SHP77 (cell line): ENCODE measurements around the gene MR1.
A peak's percentile ranks its signal among the peaks of the same experiment; 100 is the strongest.

ENCODE experiments used
- DNase-seq, 2 experiments: peaks; one replicate each; lab custom pipeline; 2025; lab: John Stamatoyannopoulos, UW

Gene MR1

DNA sequence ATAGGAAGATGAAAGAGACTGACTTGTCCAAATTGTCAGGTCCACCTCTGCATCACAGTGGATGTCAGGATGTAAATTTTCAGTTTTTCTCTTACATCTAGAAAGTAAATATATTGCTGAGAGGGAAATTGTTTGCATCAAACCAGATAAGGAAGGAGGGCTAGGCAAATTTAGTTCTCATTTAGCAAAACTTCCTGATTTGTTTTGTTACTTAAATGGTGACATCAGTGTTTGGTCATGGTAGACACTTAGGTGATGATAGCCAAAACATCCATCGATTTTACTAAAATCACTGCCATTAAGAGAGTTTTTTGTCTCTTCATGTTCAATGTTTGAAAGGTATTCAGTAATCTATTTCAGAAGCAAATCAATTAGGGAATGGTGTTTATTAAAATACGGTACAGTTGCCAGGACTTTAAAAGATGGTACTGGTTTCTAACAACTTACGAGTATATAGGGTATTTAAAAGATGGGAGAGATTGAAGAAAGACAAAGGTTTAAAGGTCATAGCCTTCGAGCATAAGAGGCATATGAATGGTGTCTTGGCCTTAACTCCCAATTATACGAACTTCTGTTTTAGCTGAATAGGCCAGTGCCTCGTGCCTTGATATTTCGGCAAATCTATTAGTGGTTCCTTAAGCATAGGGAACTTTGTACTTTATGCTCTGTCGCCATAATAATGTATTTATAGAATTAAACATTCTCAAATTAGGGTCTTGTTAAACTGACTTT is 57.7 kb downstream of the MR1 start:
- no peak for DNase-seq

DNA sequence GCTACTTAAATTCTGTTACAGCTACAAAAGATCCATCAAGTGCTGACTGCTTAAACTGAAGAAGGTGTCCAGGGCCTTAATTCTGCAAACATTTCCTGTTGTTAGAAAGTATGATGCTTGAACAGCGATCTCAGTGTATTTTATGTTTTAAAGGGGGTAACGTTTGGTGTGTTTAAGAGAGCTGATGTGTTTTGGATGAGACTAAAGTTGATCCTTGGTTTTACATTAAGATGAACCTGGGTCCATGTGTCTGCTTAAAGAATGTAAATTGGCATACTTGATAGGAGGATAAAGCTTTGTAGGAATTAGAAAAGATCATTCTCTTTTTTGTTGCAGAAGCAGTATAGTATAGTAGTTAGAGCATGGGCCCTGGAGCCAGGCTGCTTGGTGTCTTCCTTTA is 58.3 kb downstream of the MR1 start:
- no peak for DNase-seq

DNA sequence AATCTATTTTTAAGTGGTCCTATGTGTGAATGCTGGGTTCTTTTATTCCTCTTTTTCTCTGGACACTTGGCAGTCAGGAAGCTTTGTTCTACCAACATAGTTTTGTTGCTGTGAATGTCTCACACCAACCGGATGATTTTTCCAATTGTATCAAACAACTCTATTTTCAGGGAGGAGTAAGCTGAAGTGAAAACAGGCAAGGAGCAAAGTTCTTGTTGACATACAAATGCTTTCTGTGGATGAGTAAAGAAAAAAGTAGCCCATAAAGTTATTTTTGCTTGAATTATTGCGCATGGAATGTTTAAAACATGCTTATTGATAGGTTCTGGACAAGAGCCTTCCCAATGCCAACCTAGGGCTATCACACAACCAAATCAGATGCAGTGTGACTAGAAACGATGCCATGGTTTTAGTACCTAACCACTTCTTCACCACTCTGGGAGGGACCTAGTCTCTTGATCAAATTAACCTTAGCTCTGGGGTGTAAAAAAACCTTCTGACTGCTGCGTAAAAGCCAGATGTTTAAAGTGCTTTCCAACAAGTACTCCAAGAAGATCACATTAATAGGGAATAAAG is 59.2 kb downstream of the MR1 start:
- no peak for DNase-seq

DNA sequence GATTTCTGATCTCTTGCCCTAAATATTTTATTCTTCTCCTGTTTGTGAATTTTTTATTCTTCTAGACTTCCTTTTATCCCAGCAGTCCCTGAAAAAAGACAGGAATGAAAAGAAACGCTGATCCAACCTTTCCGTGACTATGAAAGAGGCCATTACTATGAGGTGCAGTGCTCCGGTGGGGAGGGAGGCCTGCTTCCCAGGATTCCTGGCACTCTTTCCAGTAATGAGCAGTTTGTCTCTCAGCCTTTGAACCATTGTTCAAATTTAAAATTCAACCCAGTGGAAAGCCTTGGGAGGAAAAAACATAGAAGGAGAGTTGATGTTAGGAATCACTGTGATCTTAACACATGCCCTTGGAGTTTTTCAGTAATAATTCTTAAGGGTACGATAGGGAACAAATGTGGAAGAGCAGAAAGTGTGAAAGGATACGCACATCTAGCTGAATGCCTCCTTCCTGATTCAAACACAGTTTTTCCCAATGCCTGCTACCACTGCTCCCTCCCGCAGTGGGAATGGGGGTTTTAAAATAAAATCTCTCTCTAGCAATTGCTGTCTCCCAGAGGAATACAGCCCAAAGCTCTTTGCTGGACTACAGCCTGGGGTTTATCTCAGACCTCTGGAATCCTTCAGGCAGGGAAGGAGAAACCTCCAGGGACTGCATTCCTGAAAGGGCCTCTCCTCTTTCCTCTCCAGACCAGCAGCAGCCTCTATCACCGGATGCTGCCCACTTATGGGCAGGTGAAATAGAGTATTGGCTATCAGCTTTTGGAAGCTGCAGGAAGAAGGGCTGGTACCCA is 60.8 kb downstream of the MR1 start:
- no peak for DNase-seq

DNA sequence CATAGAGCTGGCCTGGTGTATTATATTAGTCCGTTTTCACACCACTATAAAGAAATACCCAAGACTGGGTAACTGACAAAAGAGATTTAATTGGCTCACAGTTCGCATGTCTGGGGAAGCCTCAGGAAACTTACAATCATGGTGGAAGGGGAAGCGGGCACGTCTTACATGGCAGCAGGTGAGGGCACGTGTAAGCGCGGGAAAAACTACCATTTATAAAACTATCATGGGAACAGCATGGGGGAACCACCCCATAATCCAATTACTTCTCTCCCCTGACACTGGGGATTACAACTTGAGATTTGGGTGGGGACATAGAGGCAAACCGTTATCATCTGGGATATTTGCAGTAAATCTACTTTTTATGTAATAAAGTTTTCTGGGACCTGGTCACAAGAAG is 61.5 kb downstream of the MR1 start:
- DNase-seq, result no peak

DNA sequence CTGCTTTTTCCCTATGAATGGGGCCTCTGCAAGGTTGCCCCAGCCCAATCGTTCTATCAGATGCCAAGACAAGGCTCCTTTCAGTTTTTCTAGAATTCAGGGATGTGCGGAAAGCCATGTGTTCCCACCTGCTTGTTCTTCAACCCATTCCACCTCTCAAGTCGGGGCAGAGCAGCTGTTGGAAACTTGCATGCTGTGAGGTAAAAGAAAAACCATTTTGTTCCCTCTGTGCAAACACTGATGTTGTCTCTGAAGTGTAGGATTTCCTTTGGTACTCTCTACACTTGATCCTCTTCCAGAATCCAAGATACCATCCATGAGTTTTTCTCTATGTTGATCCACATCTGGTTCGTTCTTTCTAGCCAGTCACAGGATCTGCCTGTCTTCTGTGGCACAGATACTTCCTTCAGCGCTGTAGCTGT is 62.0 kb downstream of the MR1 start:
- DNase-seq, result peak; percentile 8 to 35

DNA sequence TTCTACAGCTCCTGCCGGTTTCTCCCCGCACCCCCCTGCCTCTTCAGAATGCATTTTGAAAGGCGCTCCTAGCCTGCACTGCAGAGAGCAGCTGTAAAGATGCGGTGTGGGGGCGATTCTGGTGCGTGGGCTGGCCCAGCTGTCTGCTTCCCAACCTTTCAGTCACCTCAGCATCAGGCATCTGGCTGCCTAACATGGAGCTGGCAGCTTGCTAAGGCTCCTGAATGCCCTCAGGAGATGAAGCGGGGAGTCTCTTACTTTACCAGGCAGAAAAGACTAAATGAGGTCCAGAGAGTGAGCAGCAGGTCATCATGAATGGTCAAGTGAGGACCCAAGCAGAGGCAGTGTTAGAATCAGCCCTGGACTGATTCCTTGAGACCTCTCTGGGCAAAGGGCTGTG is 63.5 kb downstream of the MR1 start:
- peak in 1 of 2 experiments; percentile 9 for DNase-seq

DNA sequence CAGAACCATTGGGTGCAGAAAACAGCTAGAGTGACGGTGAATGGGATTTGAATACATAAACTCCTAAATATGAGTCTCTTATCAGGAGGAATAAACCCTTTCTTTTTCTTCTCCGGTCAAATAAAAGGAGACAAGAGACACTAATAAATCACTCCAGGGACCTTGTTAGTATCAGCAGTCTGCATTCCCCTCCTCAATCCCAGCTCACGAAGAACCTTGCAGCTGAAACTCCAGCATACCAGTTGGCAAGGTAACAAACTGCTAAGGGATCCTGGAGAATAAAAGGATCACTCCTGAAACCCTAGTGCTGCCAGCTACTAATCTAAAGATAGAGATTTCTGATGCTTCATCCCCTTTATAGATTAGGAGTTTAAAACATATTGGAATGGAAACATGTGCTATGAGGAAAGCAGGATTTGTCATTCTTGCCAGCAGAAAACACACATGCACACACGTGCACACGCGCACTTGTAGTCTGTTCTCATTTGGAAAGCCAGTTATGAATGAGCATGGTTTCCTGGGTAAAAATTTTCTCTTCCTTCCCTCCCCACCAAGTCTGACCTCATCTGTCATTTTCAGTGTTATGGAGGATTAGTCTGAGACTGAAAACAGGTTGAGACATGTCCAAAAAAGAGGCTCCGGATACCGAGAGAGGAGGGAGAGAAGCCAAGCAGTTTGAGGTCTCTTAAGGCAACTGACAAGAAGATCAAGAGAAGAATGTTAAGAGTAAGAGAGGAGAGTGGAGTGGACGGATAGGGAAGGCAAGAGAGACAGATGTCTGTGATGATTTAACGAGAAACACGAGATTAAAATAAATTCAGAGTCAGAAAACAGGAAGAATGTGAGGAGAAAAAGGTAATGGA is 65.6 kb downstream of the MR1 start:
- DNase-seq, result peak in 1 of 2 experiments; percentile 17

DNA sequence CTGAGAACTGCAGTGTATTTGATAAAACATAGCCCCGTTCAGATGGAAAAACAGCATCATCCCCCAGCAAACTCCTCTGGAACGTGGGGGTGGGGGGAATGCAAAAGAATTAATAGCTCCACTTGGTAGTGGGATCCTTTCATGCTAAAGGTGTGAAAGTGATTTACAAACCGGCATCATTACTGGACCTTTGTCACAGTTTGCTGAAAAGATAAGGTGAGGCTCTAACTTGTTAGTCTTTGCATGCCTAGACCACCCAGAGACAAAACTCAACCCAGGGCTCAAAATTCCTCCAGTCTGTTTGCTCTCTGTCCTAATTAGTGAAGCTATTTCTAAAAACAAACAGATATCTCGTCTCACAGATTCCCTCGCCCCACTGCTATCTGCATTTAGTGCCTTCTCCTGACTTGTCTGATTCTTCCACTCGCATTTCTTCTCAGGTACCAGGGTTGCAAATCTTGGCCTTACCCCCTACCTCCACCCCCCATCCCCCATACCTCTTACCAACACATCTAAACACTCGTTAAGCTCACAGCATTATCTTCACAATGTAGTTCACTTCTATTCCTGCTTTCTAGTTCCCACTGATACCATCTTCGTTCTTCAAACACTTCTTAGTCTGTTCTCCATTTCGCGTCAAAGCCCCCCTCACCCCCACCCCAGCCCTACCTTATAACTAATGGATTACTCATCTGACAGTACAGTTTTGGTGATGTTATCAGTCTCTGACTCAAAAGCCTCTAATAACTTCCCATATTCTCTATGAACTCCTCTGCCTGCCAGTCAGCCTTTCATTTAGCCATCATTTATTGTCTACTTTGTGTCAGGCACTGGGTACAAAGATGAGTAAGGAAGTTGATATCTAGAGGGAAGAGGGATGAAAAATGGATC is 66.5 kb downstream of the MR1 start:
- DNase-seq, result no peak

DNA sequence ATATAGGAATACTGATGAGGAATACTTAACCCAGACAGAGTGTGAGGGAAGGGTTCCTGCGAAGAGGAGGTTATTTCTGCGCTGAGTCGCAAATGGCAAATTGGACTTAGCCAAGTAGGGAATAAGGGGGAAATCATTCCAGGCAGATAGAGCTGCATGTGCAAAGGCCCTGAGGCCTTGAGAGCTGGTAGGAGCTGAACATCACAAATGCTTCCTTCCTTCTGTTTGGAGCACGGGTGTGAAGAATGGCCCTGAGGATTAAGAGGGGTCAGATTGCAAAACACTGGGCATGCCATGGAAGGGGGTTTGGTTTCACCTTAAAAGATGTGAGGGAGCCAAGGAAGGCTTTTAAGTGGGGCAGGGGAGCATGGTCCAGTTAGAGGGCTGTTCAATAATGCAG is 67.2 kb downstream of the MR1 start:
- no peak for DNase-seq

DNA sequence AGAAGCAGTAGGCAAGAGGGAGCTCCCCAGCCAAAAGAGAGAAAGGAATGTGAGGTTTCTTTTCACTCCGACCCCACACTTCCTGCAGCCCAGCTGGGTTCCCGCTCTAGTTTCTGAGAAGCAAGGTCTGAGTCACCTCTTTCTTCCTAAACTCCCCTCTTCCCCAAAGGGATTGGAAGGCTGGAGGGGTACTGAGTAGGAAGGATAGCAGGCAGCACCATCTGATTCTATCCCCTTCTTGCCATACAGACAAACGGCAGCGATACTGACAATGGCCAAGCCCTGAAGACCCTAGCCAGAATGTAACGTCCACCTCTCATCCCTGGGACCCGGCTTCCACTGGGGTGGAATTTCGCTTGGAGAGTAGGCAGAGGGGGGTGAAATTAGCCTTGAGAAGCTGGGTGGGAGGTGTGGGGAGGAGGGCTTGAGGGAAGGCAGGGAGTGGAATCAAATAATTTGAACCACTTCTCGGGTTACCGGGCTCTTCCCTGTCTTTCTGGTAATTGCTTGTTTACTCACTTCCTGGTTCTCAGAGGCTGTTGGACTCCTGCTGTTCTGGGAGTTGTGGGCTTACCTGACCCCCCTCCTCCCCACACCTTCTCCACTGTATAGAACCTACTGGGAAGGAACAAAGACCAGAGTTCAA is 67.9 kb downstream of the MR1 start:
- peak; percentile 9 to 14 for DNase-seq

DNA sequence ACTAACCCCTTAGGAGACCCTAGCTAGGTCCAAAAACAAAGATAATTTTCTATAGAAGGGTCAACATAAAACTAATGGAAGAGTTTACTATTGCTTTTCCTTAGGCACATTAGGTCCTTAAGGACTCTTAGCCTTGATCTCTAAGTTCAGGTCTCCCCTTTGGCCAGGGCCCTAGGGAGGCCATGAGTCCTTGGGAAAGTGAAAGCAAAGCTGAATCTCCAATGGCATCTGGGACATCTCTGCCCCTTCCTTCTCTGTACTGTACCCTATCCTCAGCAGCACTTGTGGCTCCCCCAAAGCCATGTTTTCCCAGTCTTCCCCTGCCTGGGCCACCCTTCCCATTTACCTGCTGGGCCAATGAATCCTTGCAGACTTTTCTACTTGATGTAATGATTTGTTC is 69.1 kb downstream of the MR1 start:
- DNase-seq, result no peak

DNA sequence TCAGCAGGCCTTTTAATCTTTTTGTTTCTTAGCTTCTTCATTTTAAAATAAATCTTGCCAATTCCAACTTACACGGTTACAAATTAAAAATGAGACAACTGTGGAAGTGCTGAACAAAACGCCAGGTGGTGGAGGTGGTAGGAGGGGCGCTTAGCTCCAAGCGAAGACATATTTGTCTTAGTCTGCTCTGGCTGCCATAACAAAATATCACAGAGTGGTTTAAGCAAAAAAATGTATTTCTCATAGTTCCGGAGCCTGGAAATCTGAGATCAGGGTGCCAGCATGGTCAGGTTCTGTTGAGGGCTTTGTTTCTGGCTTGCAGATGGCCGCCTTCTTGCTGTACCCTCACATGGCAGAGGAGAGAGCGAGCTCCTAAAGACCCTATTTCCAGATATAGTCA is 69.6 kb downstream of the MR1 start:
- DNase-seq, result no peak

DNA sequence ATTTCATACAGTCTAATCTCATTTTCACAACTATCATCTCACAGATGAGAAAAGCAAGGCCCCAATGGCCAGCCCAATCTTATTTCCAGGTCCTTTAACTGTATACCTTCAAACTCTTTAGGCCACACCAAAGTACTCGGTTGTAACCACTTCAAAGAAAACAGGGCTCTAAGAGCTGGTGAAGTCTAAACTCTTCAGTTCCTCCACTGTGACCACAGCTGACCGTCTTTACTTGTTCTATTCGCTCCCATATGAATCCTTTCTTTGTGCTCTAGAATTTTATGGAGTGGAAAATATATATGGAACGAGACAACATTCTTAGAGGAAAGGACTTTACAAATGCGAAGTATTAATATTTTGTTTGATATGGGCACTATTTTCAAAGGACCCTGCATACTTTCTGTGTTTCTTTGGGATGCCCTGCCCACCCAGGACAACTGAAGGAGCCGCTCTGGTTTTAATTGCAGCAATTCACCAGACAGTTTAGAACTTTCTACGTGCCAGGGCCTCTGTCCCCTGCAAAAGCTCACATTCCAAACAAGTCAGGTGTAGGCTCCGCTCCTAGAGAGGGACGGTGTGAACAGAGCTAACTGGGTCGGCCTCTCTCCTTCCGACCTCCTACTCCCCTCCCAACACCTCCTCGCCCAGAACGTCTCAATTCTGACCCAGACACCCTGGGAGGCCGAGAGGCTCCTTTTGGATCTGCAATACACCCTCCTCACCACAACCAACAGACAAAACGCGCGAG is 70.4 kb downstream of the MR1 start:
- DNase-seq, result no peak

DNA sequence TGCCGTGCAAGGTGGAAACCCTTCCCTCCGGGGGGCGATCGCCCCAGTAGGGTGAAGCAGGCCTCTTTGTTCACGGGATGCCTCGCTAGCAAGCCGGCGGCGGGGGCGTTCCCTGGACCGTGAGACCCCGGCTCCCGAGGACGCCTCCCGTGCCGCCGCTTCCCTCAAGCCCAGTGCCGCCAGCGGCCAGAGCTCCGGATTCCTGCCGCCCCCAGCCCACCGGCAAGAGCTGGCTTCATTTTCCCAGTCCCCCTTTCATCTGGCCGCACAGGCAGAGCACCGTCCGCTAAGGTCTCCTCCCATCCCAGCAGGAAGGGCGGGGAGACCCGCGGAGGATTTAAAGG is 71.0 kb downstream of the MR1 start:
- peak in 1 of 2 experiments; percentile 64 for DNase-seq

DNA sequence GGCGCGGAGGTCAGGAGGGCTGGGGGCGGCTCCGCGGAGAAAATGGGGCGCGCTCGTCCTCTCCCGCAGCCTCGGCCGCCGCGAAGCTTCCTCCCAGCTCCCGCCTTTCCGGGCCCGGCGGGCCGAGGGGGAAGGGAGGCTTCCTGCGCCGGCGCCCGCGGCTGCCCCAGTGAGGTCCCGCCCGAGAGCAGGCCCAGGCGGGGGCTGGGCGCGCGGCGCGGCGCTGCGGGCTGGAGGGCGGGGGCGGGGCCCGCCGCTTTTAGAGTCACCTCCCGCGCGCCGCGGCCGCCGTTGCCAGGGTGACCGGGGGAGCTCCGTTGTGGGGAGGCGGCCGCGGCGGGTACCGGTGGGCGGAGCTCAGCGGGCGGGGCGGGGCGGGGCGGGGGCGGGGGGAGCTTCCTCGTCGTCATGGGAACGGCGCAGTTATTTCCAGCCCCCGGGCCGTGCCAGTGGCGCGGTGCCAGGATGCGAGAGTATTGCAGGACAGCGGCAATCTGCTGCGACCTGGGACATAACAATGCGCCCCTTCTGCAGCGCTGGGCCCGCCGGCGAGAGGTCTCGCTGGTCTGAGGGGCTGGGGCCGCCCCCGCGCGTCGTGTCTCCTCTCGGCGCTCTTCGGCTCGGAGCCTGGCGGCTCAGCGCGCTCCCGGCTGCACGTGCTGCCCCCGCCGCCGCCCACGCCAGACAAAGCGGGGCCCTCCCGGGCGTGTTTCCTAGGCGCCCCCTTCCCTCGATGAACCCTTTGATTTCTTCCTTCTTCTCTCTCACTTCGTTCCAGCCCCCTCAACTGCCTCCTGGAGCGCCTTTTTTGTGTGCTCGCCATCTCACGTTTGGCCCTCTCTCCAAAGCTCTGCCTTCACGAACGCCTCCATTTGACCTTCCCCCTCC is 71.6 kb downstream of the MR1 start:
- DNase-seq, result peak; percentile 83 to 90

DNA sequence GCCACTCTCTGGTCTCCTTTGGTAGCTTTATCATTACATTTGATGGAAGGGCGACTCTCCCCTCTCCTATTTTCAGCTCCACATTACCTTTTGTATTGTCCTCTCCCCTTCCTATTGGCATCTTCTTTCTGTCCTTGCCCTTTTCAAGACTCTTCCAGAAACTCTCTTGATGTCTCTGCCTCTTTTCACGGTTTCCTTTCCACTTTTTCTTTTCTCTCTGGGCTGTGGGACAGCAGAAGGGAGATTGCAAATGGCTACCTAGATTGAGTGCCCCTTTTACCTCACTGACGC is 72.2 kb downstream of the MR1 start:
- no peak for DNase-seq

DNA sequence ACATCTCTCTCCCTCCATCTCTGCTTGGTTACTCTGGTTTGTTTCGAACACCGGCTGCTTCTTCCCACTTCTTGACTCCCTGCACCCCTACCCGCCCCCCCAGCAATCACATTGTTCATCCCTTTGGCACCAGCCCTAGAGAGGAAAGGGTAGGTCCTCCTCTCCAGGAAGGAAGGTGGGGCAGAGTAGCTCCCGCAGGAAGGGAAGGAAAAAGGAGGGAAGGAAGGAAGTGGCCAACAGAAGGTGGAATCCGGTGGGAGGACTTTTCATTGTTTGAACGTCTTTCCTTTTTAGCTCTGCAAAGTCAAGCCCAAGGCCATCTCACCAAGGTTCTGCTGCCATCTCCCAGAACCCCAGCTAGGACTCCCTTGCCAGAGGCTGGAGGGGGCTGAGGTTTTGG is 72.7 kb downstream of the MR1 start:
- no peak for DNase-seq

DNA sequence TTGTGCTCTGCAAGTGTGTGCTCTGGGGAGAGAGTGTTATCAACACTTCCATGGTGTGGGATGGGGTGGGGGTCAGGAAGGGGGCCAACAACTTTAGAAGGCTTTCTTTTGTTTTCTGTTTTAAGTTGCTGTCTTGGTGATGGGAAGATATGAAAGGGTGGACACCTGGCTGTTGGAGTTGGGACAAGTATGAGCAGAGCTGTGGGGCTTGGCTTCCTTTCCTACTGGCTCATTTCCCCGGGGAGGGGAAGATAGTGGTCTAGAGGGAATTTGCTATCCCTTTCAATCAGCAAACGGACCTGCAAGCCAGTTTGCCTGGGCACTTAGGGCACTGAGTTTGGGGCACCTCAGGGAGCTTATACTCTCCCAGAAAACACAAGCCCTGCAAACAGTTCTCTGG is 73.9 kb downstream of the MR1 start:
- DNase-seq, result no peak
